PC-9 (cell line): ENCODE data around the gene MOGAT1. TPM values are rescaled to one million over a fixed set of nuclear protein-coding genes. Genes with fewer than 3 reads are reported as not detected.
"Not testable (repeated sequence)": the region's sequence is repeated elsewhere in the genome, so short reads cannot be mapped to it uniquely, and the experiment has no call there.

Experiments
- BruUV-seq: library from RNA; stranded (reverse); fragments of 400-500 nt; replicated peaks from 2 replicates; lab custom pipeline; 2021; lab: Mats Ljungman, UMichigan
- CTCF ChIA-PET: fragments of 300-600 bp; sonication (Branson Sonifier 250); formaldehyde crosslinking; loops from one replicate; lab custom pipeline; 2022; ENCODE audit warnings: antibody characterized with exemption; lab: Charles Lee
- POLR2A ChIA-PET: fragments of 300-600 bp; sonication (Branson Sonifier 250); formaldehyde crosslinking; loops from one replicate; lab custom pipeline; 2022; ENCODE audit warnings: antibody characterized with exemption; ENCODE audit not compliant: unreplicated experiment; lab: Charles Lee
- DNase-seq, 2 experiments: peaks; one replicate each; pipeline versions ENCODE4 v3.0.0 to v3.0.0-alpha.2; 2015 to 2022; ENCODE audit warnings: mixed read lengths in 1 of 2
- H2AFZ ChIP-seq: fragments of 200-600 bp; sonication (generic); 2 replicates; pipeline ENCODE4 v1.8.1; 2017; ENCODE audit warnings: antibody characterized with exemption
- H3F3A ChIP-seq: fragments of 200-600 bp; sonication (generic); 2 replicates; pipeline ENCODE4 v1.8.1; 2017; ENCODE audit warnings: antibody characterized with exemption, mild to moderate bottlenecking, low read depth; ENCODE audit not compliant: insufficient read depth
- H3K27ac ChIP-seq: fragments of 200-600 bp; sonication (generic); 2 replicates; pipeline ENCODE4 v1.6.1; 2016; ENCODE audit warnings: mixed run types
- H3K27me3 ChIP-seq: fragments of 200-600 bp; sonication (generic); 2 replicates; pipeline ENCODE4 v1.6.1; 2016; ENCODE audit warnings: low read depth, mixed run types; ENCODE audit not compliant: insufficient read depth
- H3K36me3 ChIP-seq: fragments of 200-600 bp; sonication (generic); 2 replicates; pipeline ENCODE4 v1.6.1; 2016; ENCODE audit warnings: low read depth, mixed run types
- H3K4me1 ChIP-seq: fragments of 200-600 bp; sonication (generic); replicated peaks from 2 replicates; pipeline ENCODE4 v1.6.1; 2016; ENCODE audit warnings: mixed run types; ENCODE audit not compliant: insufficient read depth
- H3K4me2 ChIP-seq: fragments of 200-600 bp; sonication (generic); 2 replicates; pipeline ENCODE4 v1.6.1; 2017; ENCODE audit warnings: mixed run types
- H3K4me3 ChIP-seq: fragments of 200-600 bp; sonication (generic); 2 replicates; pipeline ENCODE4 v1.6.1; 2016; ENCODE audit warnings: mixed run types
- H3K79me2 ChIP-seq: fragments of 200-600 bp; sonication (generic); 2 replicates; pipeline ENCODE4 v1.6.1; 2017; ENCODE audit warnings: low read depth, mixed run types
- H3K9me2 ChIP-seq: fragments of 200-600 bp; sonication (generic); 2 replicates; pipeline ENCODE4 v1.8.1; 2017; ENCODE audit warnings: mild to moderate bottlenecking; ENCODE audit not compliant: insufficient read depth
- H3K9me3 ChIP-seq: fragments of 200-600 bp; sonication (generic); 2 replicates; pipeline ENCODE4 v1.8.1; 2016; ENCODE audit warnings: low read depth; ENCODE audit not compliant: insufficient read depth
- H4K20me1 ChIP-seq: fragments of 200-600 bp; sonication (generic); 2 replicates; pipeline ENCODE4 v1.8.1; 2017; ENCODE audit not compliant: insufficient read depth
- CTCF ChIP-seq: fragments of 200-600 bp; sonication (generic); conservative IDR thresholded peaks from 2 replicates; pipeline ENCODE4 v1.6.1; 2017; ENCODE audit warnings: mixed run types, antibody characterized with exemption, mild to moderate bottlenecking, moderate library complexity
- EZH2 ChIP-seq: fragments of 200-600 bp; sonication (generic); IDR thresholded peaks from 2 replicates; pipeline ENCODE4 v1.8.0; 2017; ENCODE audit warnings: antibody characterized with exemption, low read depth
- intact Hi-C: fragments of 100-400 bp; cut with micrococcal nuclease; formaldehyde crosslinking; loops from one replicate; pipeline ENCODE4 v1.10.0; 2022; ENCODE audit not compliant: unreplicated experiment
- total RNA-seq: library from RNA; stranded (reverse); gene quantifications from 2 replicates; pipeline ENCODE4 v1.2.3, GENCODE V29; 2021

MOGAT1 gene
- total RNA-seq, 1 experiment from 2014 or later = 0.35 TPM

- H2AFZ ChIP-seq = no peak overlapping the region
- H3K4me1 ChIP-seq = no peaks in the 10 kb centered on the region
- DNase-seq = no peak
- no peak overlapping the region for H3K4me2 ChIP-seq
- H3K36me3 ChIP-seq = no peaks in the 10 kb centered on the region
- H3K27me3 ChIP-seq = no peaks in the 10 kb centered on the region
- ChIA-PET POLR2A (no interaction called here), CTCF (no interaction called here)
- no peaks in the 10 kb centered on the region for H3K79me2 ChIP-seq
- no TSS peak for BruUV-seq
- intact Hi-C loops = no loop called here
- H3K9me2 ChIP-seq = no peaks in the 10 kb centered on the region
- no peaks in the 10 kb centered on the region for H4K20me1 ChIP-seq
- TF ChIP-seq EZH2 (no peak), CTCF (no peak)
- no peak overlapping the region for H3K4me3 ChIP-seq
- H3K9me3 ChIP-seq = no peaks in the 10 kb centered on the region; the same call in 1 of the 2 replicates
- no peaks in the 10 kb centered on the region for H3F3A ChIP-seq
- no peak overlapping the region for H3K27ac ChIP-seq
These were observed 44.3 kb downstream of the MOGAT1 start for GRCh38 chr2:222715742-222716141.

- H3K4me2 ChIP-seq, intact Hi-C loops, H2AFZ ChIP-seq, H3K4me1 ChIP-seq, H3K79me2 ChIP-seq, H4K20me1 ChIP-seq, H3K27ac ChIP-seq, H3K27me3 ChIP-seq, H3K4me3 ChIP-seq, DNase-seq, H3K36me3 ChIP-seq, POLR2A ChIA-PET, H3F3A ChIP-seq, CTCF ChIA-PET, H3K9me2 ChIP-seq, H3K9me3 ChIP-seq, BruUV-seq: not testable (repeated sequence)
These were observed 48.3 kb downstream of the MOGAT1 start for GRCh38 chr2:222719787-222720186.

GRCh38 chr2:222721597-222721996, 50.1 kb downstream of the MOGAT1 start:
- H3K27me3 ChIP-seq, H4K20me1 ChIP-seq, DNase-seq, H3K9me3 ChIP-seq, H3F3A ChIP-seq, intact Hi-C loops, H3K27ac ChIP-seq, BruUV-seq, POLR2A ChIA-PET, H3K9me2 ChIP-seq, H3K4me2 ChIP-seq, H3K79me2 ChIP-seq, H3K36me3 ChIP-seq, H3K4me1 ChIP-seq, H3K4me3 ChIP-seq, H2AFZ ChIP-seq, CTCF ChIA-PET: not testable (repeated sequence)

- CTCF ChIA-PET = interaction anchor here (0.7 kb wide), 1 partner anchor 33 kb away, joined by 4 read pairs; no protein-coding TSS in a partner anchor
- Histone ChIP-seq H3K9me2 (no peaks in the 10 kb centered on the region), H3K36me3 (no peaks in the 10 kb centered on the region), H3K4me2 (no peak overlapping the region), H3K27ac (no peak overlapping the region), H4K20me1 (no peaks in the 10 kb centered on the region), H3K4me1 (no peaks in the 10 kb centered on the region), H3K79me2 (no peaks in the 10 kb centered on the region), H2AFZ (no peak overlapping the region), H3K27me3 (no peaks in the 10 kb centered on the region), H3F3A (no peaks in the 10 kb centered on the region), H3K4me3 (no peak overlapping the region), H3K9me3 (no peaks in the 10 kb centered on the region; the same call in 1 of the 2 replicates)
- intact Hi-C loops = no loop called here
- POLR2A ChIA-PET = no interaction called here
- no peak for TF ChIP-seq EZH2
- TF ChIP-seq CTCF = no peak
- DNase-seq = no peak
- BruUV-seq = no TSS peak
These were observed 51.0 kb downstream of the MOGAT1 start for GRCh38 chr2:222722327-222722946.
